GM12878 (cell line): ENCODE measurements around the gene HOTAIR. TPM values are rescaled to one million over a fixed set of nuclear protein-coding genes. Genes with fewer than 3 reads are reported as not detected.

Experiments
- ATAC-seq: fragments of 200-7000 bp; cut with Tn5 transposase; 3 replicates; pipeline ENCODE4 v1.9.1; 2020; ENCODE audit warnings: mild to moderate bottlenecking, moderate library complexity
- BruUV-seq: library from RNA; stranded (reverse); fragments of 400-500 nt; replicated peaks from 2 replicates; lab custom pipeline; 2021; lab: Mats Ljungman, UMichigan
- CTCF ChIA-PET: fragments of 300-600 bp; sonication (Branson Sonifier 250); formaldehyde crosslinking; extraction: SDS; loops from one replicate; lab custom pipeline; 2021; ENCODE audit warnings: inconsistent platforms; lab: Yijun Ruan, JAX
- POLR2A ChIA-PET: fragments of 350-600 bp; formaldehyde crosslinking; extraction: SDS; loops from one replicate; lab custom pipeline; 2021; ENCODE audit warnings: inconsistent platforms; lab: Charles Lee
- RAD21 ChIA-PET: fragments of 300-600 bp; sonication (Branson Sonifier 250); formaldehyde crosslinking; loops from one replicate; lab custom pipeline; 2023; ENCODE audit warnings: antibody characterized with exemption; ENCODE audit not compliant: unreplicated experiment; lab: Charles Lee
- SMC1A ChIA-PET: fragments of 300-600 bp; sonication (Branson Sonifier 250); formaldehyde crosslinking; loops from one replicate; lab custom pipeline; 2023; ENCODE audit not compliant: unreplicated experiment, uncharacterized antibody; lab: Charles Lee
- DNase-seq: peaks from one replicate; pipeline ENCODE4 v3.0.0-alpha.2; 2011; ENCODE audit warnings: low read depth, low spot score
- FAIRE-seq: peaks from 3 replicates; lab custom pipeline; 2011; peaks lifted over from hg19 to GRCh38; lab: Jason Lieb, UNC
- H2AFZ ChIP-seq: 2 replicates; pipeline ENCODE4 v1.6.0; 2011; ENCODE audit warnings: low read depth, low read length, control low read depth; ENCODE audit not compliant: control insufficient read depth
- H3K27ac ChIP-seq: 2 replicates; pipeline ENCODE4 v1.5.1; 2011; ENCODE audit warnings: control low read depth; ENCODE audit not compliant: control insufficient read depth, insufficient read depth
- H3K27me3 ChIP-seq, 2 experiments: replicated peaks in 1 of 2; 2 replicates each; pipeline versions ENCODE4 v1.6.0 to v1.6.1; 2011; ENCODE audit warnings: low read length in 1 of 2; ENCODE audit not compliant: control insufficient read depth in 2 of 2, insufficient read depth in 2 of 2
- H3K36me3 ChIP-seq, 2 experiments: 2 replicates each; pipeline ENCODE4 v1.5.1; 2011; ENCODE audit warnings: low read length in 1 of 2; ENCODE audit not compliant: control insufficient read depth in 2 of 2, insufficient read depth in 2 of 2
- H3K4me1 ChIP-seq: 2 replicates; pipeline ENCODE4 v1.6.1; 2011; ENCODE audit warnings: mild to moderate bottlenecking, low read length, moderate library complexity, mixed read lengths; ENCODE audit not compliant: control insufficient read depth, insufficient read depth
- H3K4me2 ChIP-seq: 2 replicates; pipeline ENCODE4 v1.6.0; 2011; ENCODE audit warnings: control low read depth; ENCODE audit not compliant: control insufficient read depth, insufficient read depth
- H3K4me3 ChIP-seq: fragments of 200-600 bp; sonication (generic); 2 replicates; pipeline ENCODE4 v1.5.1; 2016
- H3K79me2 ChIP-seq: 2 replicates; pipeline ENCODE4 v1.6.0; 2011; ENCODE audit warnings: low read length; ENCODE audit not compliant: control insufficient read depth, insufficient read depth
- H3K9ac ChIP-seq: 2 replicates; pipeline ENCODE4 v1.8.0; 2011; ENCODE audit warnings: low read length, control low read depth, mixed read lengths; ENCODE audit not compliant: control insufficient read depth, insufficient read depth
- H3K9me3 ChIP-seq: replicated peaks from 3 replicates; pipeline ENCODE4 v1.5.1; 2011; ENCODE audit warnings: mild to moderate bottlenecking, low read length; ENCODE audit not compliant: control insufficient read depth, insufficient read depth
- H4K20me1 ChIP-seq: 2 replicates; pipeline ENCODE4 v1.6.0; 2011; ENCODE audit not compliant: control insufficient read depth, insufficient read depth
- EZH2 ChIP-seq: IDR thresholded peaks from 2 replicates; pipeline ENCODE4 v1.6.1; 2012; ENCODE audit warnings: low read depth, mild to moderate bottlenecking, control low read depth, inconsistent platforms, low read length, borderline replicate concordance; ENCODE audit not compliant: control insufficient read depth
- PAX8 ChIP-seq: fragments of 450-650 bp; IDR thresholded peaks from 2 replicates; pipeline ENCODE4 v1.6.1; 2017; ENCODE audit warnings: mild to moderate bottlenecking, moderate library complexity
- TCF12 ChIP-seq: IDR thresholded peaks from 2 replicates; pipeline ENCODE4 v1.6.1; 2011; ENCODE audit warnings: low read depth, mild to moderate bottlenecking, low read length
- TCF3 ChIP-seq: IDR thresholded peaks from 2 replicates; pipeline ENCODE4 v1.6.1; 2012; ENCODE audit warnings: low read depth, mild to moderate bottlenecking, low read length, borderline replicate concordance; ENCODE audit not compliant: insufficient read depth
- ZBED1 ChIP-seq: IDR thresholded peaks from 2 replicates; pipeline ENCODE4 v1.6.1; 2016; ENCODE audit warnings: borderline replicate concordance
- WGBS: methylation state at CpG from one replicate; pipeline ENCODE4 v1.1.6; 2016; ENCODE audit warnings: low lambda C conversion rate; ENCODE audit not compliant: insufficient replicate concordance, insufficient coverage; ENCODE audit errors: missing lambda C conversion rate; 5-methylcytosine and 5-hydroxymethylcytosine counted together
- in situ Hi-C: fragments of 300-500 bp; cut with MboI; formaldehyde crosslinking; loops from 9 replicates; pipeline ENCODE4 v1.14.3; 2018; ENCODE audit warnings: mixed read lengths
- intact Hi-C: fragments of 100-400 bp; cut with micrococcal nuclease; formaldehyde crosslinking; loops from one replicate; pipeline ENCODE4 v1.14.2; 2022; ENCODE audit not compliant: unreplicated experiment
- polyA plus RNA-seq, 11 experiments: library from polyadenylated mRNA; depleted of rRNA in 4 of 11; unstranded in 6 of 11; stranded (reverse) in 5 of 11; fragments of >200 nt; fragmentation: Nextera tagmentation in 4 of 11; fragmentation: Illumina TruSeq in 1 of 11; extraction: Ambion mirVana in 4 of 11; extraction: Trizol in 1 of 11; gene quantifications; 1 replicate in 1 of 11; 2 replicates in 10 of 11; pipeline versions ENCODE4 v1.2.1 to v1.2.3, GENCODE V29; 2011 to 2016; ENCODE audit warnings: inconsistent platforms in 2 of 11, missing spikeins in 2 of 11, low read depth in 1 of 11
- total RNA-seq, 4 experiments: library from RNA; depleted of rRNA in 3 of 4; stranded (reverse); fragments of >200 nt in 3 of 4; fragmentation: Illumina TruSeq in 1 of 4; extraction: Trizol in 1 of 4; gene quantifications; 2 replicates each; pipeline versions ENCODE4 v1.2.1 to v1.2.3, GENCODE V29; 2013 to 2021
- TF ChIP-seq, protein P1 (sequence below): fragments of 450-650 bp; IDR thresholded peaks from 2 replicates; pipeline ENCODE4 v1.6.1; 2016; ENCODE audit warnings: mild to moderate bottlenecking
- TF ChIP-seq, protein P2 (sequence below): fragments of 450-650 bp; IDR thresholded peaks from 2 replicates; pipeline ENCODE4 v1.6.1; 2017; ENCODE audit warnings: mild to moderate bottlenecking, moderate library complexity

Gene HOTAIR
- total and polyA plus RNA-seq, 10 of the 15 experiments (the other 5 are each of a cell fraction or from before 2014, with no cell fraction given), result not detected

DNA sequence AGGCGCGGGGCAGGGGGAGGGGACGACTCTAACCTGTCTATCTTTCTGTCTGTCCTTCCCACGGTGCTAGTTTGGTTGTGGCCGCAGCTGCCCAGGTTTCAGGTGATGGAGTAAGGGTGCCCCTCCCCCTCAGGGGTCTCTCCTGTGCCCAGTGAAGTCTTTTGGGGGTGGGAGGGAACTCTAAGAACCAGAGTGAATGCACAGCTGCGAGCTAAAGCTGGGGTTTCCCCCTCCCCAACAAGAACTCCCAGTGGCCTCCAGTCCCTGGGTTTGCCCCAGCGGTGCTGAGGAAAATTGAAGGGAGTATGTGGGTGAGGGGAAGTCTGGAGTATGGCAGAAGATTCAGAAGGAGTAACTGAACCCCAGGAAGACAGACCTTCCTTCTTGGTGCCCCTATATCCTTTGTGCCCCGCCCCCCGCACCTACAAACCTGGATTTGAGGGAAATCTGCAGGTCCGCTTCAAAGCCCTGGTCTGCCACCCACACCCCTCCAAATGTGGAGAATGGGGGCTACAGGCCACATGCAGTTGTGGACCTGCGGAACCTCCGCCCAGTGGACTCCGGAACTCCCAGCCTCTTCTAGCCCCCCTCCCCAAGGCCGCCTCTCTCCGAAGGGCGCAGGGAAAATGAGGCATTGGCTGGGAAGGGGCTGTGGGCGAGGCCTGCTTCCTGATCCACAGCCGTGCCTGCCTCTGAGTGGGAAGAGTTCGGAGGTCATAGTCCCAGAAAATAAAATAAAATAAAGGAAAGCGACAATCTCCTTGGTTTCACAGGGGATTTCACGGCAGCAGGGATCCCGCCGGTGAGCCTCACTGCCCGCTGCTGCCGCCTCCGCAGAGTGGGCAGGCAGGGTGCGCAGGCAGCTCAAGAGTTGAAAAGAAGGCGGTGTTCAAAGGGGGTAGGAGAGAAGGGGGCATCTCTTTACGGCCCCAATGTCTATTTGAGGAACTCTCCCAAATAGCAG, 21.8 kb upstream of the HOTAIR start:
- Histone ChIP-seq H3K4me2 (peak overlapping the region; percentile 85), H4K20me1 (no peaks in the 10 kb centered on the region), H3K4me1 (peaks cover 7% of the 10 kb centered on the region), H3K9me3 (no peaks in the 10 kb centered on the region), H3K27ac (no peak overlapping the region), H3K36me3 (no peaks in the 10 kb centered on the region), H3K79me2 (no peaks in the 10 kb centered on the region), H3K27me3 (peaks cover 27 to 50% of the 10 kb centered on the region in 2 experiments), H3K4me3 (peak overlapping the region; percentile 54), H3K9ac (peak overlapping the region; percentile 30; the same call in 1 of the 2 replicates), H2AFZ (peak overlapping the region; percentile 38; the same call in 1 of the 2 replicates)
- intact Hi-C loops (no loop called here), in situ Hi-C loops (no loop called here)
- WGBS, result 40% methylated on average over 29 of the region's 29 CpGs
- no TSS peak for BruUV-seq
- ChIA-PET RAD21 (interaction anchor here (0.9 to 1.0 kb wide), 2 partner anchors 9 to 57 kb away, joined by 3 read pairs; partner anchors contain the start of gene HOXC4), CTCF (interaction anchor here (0.8 to 4.2 kb wide), 7 partner anchors 9 to 211 kb away, joined by 3 to 20 read pairs (median 6); partner anchors contain the start of genes HOXC10 and SMUG1), SMC1A (interaction anchor here (0.9 to 1.7 kb wide), 9 partner anchors 9 to 232 kb away, joined by 3 to 7 read pairs (median 4); partner anchors contain the start of genes HOXC10 and SMUG1), POLR2A (interaction anchor here (0.9 to 1.3 kb wide), 2 partner anchors 10 to 36 kb away, joined by 3 to 4 read pairs; no protein-coding TSS in a partner anchor)
- peak; percentile 31 for FAIRE-seq
- TF ChIP-seq TCF12, result 0 out of 2 replicates have a peak, but pooled peaks have one; percentile 16
- no peak for TF ChIP-seq PAX8
- 0 out of 2 replicates have a peak, but pooled peaks have one; percentile 18 for TF ChIP-seq EZH2
- no peak for TF ChIP-seq ZBED1
- TF ChIP-seq, protein P1, sequence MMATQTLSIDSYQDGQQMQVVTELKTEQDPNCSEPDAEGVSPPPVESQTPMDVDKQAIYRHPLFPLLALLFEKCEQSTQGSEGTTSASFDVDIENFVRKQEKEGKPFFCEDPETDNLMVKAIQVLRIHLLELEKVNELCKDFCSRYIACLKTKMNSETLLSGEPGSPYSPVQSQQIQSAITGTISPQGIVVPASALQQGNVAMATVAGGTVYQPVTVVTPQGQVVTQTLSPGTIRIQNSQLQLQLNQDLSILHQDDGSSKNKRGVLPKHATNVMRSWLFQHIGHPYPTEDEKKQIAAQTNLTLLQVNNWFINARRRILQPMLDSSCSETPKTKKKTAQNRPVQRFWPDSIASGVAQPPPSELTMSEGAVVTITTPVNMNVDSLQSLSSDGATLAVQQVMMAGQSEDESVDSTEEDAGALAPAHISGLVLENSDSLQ, result 0 out of 2 replicates have a peak, but pooled peaks have one; percentile 22
- TF ChIP-seq, protein P2, sequence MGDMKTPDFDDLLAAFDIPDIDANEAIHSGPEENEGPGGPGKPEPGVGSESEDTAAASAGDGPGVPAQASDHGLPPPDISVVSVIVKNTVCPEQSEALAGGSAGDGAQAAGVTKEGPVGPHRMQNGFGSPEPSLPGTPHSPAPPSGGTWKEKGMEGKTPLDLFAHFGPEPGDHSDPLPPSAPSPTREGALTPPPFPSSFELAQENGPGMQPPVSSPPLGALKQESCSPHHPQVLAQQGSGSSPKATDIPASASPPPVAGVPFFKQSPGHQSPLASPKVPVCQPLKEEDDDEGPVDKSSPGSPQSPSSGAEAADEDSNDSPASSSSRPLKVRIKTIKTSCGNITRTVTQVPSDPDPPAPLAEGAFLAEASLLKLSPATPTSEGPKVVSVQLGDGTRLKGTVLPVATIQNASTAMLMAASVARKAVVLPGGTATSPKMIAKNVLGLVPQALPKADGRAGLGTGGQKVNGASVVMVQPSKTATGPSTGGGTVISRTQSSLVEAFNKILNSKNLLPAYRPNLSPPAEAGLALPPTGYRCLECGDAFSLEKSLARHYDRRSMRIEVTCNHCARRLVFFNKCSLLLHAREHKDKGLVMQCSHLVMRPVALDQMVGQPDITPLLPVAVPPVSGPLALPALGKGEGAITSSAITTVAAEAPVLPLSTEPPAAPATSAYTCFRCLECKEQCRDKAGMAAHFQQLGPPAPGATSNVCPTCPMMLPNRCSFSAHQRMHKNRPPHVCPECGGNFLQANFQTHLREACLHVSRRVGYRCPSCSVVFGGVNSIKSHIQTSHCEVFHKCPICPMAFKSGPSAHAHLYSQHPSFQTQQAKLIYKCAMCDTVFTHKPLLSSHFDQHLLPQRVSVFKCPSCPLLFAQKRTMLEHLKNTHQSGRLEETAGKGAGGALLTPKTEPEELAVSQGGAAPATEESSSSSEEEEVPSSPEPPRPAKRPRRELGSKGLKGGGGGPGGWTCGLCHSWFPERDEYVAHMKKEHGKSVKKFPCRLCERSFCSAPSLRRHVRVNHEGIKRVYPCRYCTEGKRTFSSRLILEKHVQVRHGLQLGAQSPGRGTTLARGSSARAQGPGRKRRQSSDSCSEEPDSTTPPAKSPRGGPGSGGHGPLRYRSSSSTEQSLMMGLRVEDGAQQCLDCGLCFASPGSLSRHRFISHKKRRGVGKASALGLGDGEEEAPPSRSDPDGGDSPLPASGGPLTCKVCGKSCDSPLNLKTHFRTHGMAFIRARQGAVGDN, result no peak
- no peak for TF ChIP-seq TCF3
- ATAC-seq, result peak; percentile 21
- no peak for DNase-seq
